SKM-1 treated with dmso at 0.1 percent for 144 hours (cell line): ENCODE measurements around the gene ZC3HAV1.
"Not testable (repeated sequence)": the region's sequence is repeated elsewhere in the genome, so short reads cannot be mapped to it uniquely, and the experiment has no call there.

Experiments used
- DNase-seq: peaks from one replicate; lab custom pipeline; 2025; ENCODE audit not compliant: unreplicated experiment; lab: John Stamatoyannopoulos, UW

The ZC3HAV1 gene

DNA sequence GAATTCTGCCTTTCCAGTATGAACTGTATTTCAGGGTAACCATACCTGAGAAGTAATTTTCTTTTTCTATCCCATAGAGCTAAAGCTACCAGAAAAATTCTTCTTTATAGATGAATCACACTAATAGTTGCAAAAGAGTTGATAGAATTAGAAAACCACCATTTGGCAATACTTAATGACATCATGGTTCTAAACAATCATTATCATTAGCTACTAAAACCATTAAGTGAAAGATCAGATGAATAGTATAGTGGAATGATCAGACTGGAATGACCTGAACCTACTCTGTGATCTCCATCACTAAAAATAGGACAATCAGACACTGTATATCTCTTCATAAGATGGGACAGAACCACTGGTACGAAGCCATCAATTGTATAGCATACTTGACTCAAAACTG, 53.8 kb downstream of the ZC3HAV1 start:
- no peak for DNase-seq

DNA sequence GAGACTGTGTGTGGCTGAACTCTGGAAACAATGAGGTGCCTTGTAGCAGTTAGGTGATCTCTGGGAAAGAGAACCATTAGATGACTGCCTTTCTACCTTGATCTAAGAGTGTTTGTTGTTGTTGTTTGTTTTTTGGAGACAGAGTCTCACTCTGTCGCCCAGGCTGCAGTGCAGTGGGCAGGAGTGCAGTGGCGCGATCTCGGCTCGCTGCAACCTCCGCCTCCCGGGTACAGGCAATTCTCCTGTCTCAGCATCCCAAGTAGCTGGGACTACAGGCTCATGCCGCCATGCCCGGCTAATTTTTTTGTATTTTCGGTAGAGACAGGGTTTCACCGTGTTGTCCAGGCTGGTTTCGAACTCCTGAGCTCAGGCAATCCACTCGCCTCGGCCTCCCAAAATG, 54.9 kb downstream of the ZC3HAV1 start:
- not testable (repeated sequence) for DNase-seq

DNA sequence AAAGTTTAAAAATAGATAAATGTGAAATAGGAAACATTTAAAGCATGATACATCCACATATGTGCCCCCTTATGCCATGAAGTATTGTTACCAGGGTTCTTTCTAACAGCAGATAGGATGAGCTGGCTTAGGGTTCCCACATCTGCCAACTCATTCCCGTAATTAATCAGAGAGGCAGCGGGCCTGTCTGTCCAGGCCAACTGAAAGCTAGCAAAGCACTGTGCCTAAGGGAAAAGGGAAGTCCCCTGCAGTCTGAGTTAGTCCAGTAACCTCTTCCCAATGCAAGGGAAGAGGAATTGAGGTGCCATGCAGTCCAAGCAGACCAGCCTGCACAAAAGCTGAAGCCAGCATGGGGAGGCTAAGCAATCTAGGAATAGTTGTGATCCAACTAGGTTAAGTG, 55.4 kb downstream of the ZC3HAV1 start:
- no peak for DNase-seq

DNA sequence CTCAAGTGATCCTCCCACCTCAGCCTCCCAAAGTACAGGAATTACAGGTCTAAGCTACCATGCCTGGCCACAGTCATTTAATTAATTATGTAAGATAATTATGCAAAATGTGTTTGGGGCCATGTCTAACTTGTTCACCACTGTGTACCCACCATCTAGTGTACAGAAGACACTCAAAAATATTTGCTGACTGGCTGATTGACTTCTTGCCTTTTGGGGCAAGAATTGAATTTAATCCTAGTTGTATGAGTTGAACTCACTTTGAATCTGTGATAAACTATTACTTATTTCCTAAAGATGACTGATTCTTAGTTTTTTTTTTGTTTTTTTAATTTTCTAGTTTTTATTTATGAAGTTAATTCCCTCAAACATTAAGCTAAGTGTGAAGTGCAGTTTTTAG, 57.9 kb downstream of the ZC3HAV1 start:
- no peak for DNase-seq

DNA sequence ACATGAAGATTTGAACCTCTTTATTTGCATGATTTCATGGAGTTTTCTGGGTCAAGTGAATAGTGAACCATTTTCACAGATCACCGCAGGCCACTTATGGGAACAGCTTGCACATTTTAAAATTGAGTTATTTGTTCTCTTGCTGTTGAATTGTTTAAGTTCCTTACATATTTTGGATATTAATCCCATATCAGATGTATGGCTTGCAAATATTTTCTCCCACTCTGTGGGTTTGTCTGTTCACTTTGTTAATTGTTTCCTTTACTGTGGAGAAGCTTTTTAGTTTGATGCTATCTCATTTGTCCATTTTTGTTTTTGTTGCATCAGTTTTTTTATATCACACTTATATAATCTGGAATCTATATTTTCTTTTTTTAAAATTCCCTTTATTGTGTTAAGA, 59.6 kb downstream of the ZC3HAV1 start:
- no peak for DNase-seq

DNA sequence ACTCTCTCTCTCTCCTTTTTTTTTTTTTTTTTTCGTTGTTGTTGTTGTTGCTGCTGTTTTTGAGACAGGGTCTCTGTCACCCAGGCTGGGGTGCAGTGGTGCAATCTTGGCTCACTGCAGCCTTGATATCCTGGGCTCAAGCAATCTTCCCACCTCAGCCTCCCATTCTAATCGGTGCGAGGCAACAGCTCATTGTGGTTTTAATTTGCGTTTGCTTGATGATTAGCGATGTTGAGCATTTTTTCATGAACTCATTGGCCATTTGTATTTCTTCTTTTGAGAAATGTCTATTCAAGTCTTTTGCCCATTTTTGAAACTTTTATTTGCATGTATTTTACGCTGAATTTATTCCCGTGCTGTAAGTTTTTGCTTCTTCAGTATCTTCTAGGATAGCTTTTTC, 60.4 kb downstream of the ZC3HAV1 start:
- no peak for DNase-seq

DNA sequence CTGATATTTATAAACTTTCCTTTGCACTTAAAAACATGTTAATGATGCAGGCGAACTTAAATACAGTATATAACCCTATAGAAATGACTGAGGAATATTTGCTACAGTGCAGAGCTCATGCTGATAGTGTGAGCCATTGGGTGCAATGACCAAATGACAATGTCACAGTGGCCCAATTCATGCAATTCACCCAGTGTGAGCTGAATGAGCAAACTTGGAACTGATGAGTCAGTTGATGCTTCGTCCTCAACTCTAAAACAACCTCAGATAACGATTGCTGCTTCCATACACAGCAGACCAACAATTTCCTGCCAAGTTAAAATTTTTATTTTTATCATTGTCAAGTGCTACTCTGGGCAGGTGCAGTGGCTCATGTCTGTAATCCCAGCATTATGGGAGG, 61.5 kb downstream of the ZC3HAV1 start:
- no peak for DNase-seq

DNA sequence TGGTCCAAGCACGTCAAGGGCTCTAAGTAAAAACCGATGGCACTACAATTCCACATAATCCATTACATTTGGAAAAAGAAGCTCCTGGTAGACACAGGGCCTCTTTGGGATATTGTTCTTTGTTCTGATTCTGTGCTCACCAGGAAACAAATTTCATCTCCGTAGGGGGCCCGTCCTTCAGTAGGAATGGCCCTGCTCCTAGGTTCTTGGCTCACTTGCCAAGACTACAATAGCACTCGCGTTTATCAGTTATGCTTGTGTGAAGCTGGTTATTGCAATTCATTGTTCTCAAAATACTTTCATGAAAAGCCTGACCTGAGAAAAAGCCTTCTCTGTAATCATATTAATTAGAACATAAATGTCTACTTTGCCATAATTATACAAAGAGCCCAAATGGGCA, 63.4 kb downstream of the ZC3HAV1 start:
- DNase-seq, result no peak

DNA sequence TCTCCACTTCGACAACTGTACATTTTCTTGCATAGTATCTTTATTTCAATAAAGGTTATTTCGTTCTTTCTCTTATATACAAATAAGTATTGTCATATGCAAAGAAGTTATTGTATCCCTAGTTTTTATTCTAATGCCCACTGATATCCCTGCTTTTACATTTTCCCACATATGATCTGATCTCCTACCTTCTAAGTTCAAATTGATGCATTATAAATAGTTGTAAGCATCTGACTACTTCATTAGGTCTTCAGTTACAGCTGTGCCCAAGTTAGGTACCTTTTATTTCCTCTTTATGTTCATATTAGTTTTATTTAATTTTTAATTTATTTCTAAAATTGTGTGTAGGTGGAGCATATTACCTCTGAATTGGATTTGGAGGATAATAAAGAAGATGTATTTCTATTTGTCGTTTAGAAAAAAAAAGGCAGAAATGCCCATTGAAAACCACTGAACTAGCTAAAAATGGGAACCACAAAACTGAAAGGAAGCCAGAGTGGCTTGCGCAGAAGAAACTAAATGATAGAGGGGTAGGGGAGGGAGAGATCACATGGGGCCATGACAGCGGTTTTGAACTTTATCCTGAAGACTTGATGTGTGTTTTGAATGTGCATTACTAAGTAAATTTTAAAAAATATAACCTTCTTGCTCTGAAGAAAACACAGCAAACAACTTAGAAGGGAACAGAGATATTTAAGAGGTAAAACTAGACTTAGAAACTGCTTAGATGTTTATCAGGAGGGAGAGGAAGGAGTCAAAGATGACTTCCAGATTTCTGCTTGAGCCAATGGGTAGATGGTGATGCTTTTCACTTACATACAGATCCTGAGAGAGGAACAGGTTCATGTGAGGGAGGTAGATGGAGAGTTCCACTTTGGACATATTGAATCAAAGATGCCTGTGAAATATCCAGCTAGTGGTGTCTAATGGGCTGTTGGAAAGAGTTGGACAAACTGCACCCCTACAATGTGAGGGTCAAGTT, 64.4 kb downstream of the ZC3HAV1 start:
- DNase-seq, result no peak

DNA sequence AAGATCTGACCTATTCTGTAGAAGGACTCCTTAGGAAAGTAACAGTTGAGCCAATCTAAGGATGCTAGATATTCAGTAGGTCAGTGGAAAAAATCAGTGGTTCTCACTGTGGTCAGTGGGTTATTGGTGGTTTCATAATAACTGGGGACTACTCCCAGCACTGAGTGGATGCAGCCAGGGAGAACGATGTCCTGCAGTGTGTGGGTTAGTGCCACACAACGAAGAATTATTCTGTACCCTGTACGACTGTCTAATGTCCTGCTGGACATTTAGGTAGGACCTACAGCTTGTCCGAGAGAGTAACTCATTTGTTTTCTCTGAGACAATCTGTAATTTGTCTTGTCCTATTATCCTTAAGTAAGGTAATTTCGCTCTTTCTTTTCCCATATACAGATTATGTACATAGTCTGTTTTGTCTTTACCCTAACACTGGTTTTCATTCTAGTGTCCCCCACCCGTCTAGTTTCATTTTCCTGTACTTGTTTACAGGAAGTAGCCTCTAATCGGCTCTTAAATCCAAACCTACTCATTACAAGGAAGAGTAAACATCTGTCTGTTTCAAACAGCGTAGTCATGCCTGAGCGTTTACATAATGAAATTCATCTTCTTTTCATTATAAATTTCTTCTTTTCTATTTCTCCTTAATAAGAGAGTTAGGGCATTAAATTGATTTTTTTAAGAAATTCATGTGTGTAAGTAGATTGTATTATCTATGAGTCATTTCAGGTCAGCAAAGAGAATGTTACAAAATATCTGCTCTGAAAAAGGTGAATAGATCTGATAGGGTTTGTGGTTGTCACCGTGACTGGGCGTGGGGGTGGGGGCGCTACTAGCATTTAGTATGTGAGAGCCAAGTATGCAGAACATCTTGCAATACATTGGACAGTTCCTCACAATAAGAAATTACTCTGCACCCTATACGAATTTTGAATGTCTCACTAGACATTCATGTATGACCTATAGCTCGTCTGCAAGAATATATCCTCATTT, 65.4 kb downstream of the ZC3HAV1 start:
- DNase-seq, result no peak

DNA sequence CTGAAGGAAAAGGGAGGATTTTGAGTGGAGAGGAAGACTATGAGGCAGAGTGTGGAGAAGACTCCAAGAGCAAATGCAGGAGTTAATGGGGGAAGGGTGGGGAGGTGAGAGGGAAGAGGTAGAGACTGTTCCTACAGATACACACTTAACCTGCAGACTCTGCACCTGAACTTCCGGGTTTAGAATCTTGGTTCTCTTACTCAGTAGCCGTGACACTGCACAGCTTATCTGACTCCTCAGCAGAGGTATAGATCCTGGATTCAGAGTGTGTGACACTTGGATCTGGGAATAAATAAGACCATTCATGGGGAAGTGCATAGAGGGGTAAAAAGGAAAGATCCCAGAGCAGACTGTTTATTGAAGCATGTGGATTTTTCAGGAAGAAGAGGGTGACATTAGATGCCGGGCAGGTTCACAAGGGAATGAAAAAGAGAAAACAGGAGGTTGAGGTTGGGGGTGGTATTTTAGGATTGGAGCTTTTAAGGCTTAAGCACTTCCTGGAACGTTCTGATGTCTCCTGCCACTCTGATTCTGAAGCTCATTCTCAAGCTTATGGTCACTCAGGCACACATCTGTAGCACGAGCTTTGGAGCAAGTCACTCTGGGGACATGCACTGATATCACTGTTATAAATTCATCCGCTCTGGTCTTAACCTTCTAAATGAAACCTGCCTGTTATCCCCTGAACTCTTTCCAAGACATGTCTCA, 68.0 kb downstream of the ZC3HAV1 start:
- no peak for DNase-seq

DNA sequence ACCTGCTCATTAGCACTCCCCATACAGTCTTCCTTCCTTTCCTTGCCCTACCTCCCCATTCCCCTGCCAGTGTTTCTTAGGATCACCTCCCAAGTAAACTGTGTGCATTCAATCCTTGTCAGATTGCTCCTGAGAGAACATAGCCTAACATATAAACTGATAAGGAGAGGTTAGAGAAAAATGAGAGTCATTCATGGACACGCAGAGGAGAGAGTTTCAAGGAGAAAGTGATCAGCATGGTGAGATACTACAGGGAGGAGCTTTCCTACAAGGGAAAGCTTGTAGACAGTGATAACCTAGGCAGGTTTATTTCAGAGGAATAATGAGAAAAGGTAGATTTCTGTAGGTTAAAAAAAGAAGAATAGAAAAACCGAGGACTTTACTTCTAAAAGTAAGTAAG, 70.8 kb downstream of the ZC3HAV1 start:
- DNase-seq, result no peak

DNA sequence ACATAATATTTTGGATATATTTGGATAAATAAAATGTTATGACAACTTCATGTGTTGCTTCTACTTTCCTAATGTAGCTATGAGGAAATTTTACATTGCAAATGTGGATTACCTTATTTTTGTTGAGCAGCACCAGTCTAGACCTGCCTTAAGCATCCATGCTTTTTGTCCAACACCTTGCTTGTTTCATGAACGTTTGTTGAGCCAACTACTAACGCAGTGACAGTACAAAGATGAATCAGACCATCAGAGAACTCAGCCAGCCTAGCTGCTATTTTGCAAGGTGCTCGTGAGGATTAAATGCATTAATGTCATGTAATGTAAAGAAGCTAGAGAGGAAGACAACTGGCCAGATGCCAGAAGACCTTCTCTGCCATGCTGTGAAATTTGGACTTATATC, 72.6 kb downstream of the ZC3HAV1 start:
- no peak for DNase-seq

DNA sequence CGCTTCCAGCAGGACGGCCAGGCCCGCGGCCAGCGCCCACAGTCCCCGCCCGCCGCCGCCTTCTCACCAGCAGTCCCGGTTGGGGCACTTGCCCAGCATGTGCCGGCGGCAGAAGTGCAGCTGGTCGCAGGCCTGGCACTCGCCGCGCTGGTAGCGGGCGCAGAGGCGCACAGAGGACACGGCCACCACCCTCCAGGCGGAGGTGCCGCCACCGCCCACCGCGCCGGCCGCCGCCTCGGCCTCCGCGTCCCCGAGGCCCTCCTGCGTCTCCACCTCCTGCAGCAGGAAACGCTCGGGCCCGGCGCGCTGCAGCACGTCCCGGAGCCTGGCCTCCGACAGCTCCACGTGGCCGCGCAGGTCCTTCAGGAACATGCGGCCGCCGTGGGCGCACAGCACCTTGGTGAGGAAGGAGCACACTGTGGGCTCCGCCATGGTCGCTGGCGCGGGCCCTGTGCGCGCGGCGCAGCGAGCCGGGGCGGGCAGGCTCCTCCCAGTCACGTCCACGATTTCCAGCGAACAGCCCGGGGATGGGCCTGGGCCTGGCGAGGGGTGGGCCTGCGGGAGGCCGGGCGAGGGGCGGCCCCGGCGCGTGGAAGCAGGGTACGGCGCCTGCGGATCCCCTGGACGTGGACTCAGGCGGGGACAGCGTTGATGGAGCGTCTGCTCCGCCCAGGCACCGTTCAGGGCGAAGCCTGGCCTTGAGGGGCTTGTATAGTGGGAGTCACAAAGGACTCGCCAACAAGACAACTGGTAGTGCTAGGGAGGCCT, 73.8 kb downstream of the ZC3HAV1 start, which contains the start of gene ZC3HAV1L:
TSS of gene ZC3HAV1L (minus strand) at position 457 of the 768 bp plus-strand sequence. CDS start at position 432, 25 bp downstream.
- no peak for DNase-seq

DNA sequence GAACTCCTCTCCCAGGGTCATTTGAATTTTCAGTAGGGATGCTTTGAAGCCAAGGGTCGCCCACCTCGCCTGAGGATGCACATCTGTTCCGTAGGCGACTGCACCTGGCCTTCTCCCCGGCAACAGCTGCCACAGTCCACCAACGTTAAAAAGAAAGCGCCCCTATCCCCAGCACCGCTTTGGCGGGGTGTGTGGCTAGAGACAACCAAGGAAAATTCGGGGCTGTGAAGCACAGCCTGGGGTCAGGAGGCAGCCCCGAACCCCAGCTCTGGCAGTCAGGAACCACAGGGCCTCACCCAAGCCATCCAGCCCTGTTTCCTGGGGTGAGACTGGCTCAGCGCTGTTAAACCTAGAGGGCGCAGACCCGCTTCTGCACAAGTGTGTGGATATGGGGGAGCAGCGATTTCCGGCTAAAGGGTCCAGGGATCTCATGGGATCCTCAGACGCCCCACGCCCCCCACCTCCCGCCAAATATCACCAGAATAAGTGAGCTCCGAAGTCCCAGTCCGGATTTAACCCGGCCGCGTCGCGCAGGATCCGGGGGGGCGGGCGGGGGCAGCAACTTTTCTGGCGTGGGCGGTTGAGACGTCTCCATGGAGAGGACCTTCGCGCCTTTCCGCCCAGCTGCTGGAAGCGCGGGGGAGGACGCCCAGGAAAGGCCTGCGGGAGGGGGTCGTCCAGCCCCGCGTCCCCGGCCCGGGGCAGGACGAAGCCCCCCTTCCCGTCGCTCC, 74.5 kb downstream of the ZC3HAV1 start:
- no peak for DNase-seq

DNA sequence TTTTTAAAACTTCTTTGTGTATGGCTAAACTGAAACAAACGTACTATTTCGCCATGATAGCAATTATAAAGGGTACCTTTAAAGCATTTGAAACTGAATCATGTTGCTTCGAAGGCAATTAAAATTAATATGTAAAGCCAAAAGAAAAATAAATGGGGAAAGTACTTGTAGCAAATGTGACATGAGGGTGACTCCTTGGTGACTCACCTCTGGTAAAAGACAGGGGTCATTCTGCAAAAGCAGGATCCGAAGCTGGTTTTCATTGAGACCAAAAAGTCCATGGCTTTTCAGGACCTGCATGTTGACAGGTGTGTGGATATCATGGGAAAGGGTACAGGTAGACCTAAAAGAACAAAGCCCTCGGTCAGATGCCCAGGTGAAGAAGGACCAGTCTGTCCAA, 75.2 kb downstream of the ZC3HAV1 start:
- DNase-seq, result no peak

DNA sequence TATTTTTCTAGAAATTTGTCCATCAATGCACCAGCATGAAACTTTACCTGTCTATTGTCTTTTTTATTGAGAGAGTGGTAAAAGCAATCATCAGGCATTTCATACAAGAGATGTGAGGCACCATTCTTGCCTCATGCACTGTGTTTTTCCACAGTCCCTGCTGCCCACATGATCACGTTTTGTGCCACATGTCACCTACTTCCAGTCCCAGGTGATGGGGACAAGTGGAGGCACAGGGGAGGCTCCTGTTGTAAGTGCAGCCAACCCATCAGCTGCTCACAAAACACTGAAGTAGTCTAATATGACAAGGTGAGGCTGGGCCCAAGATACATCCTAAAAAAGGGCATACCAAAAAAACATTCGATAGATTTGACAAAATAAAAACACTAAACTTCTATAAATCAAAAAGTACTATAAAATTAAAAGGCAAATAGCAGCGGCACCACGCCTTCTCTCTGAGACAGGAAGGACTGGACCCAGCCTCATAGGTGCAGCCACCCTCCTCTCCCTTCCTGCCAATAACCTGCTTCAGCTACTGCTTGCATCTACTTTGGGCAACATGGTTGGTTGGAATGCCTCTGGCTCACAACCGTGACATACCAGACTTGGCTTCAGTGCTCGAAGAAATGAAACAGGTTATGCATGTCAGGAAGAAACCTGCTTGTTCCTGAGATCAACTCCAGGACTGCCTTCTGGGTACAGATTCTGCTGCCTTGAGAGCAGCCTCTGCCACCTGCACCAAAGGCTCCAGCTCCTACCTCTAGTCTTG, 76.0 kb downstream of the ZC3HAV1 start:
- no peak for DNase-seq

DNA sequence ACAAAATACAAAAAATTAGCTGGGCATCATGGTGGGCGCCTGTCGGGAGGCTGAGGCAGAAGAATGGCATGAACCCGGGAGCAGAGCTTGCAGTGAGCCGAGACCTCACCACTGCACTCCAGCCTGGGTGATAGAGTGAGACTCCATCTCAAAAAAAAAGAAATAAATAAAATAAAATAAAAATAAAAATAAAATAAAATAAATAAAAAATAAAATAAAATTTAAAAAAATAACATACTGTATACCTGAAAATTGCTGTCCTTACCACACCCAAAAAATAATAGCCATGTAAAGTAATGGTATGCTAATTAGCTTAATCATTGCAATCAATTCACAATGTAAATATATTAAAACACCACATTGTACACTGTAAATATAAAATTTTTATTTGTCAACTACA, 77.0 kb downstream of the ZC3HAV1 start:
- DNase-seq, result no peak

DNA sequence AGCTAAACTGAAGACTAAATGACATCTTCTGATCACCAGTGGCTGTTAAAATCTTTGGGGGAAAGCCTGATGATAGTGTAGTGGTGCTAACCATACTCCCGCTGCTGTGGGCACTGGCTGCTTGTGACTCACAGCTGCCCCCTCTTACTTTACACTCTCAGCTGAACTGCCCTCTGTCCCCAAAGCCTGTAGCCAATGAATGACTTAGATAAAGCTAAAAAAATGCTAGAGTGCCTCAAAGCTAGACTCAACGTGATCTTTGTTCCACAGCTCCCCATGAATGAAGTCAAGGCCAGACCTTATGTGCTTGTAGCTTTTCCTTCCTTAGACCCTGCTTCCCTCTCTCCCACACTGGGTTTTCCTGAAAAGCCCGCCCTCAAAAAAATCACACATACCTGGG, 80.2 kb downstream of the ZC3HAV1 start:
- DNase-seq, result no peak
